Measurements from ENCODE around the gene CRY2. TPM values are rescaled to one million over a fixed set of nuclear protein-coding genes. Genes with fewer than 3 reads are reported as not detected.

The CRY2 gene
- polyA plus RNA-seq, 2 of the 4 experiments (the other 2 are of a cell fraction), result 3.2 to 4.1 TPM

DNA sequence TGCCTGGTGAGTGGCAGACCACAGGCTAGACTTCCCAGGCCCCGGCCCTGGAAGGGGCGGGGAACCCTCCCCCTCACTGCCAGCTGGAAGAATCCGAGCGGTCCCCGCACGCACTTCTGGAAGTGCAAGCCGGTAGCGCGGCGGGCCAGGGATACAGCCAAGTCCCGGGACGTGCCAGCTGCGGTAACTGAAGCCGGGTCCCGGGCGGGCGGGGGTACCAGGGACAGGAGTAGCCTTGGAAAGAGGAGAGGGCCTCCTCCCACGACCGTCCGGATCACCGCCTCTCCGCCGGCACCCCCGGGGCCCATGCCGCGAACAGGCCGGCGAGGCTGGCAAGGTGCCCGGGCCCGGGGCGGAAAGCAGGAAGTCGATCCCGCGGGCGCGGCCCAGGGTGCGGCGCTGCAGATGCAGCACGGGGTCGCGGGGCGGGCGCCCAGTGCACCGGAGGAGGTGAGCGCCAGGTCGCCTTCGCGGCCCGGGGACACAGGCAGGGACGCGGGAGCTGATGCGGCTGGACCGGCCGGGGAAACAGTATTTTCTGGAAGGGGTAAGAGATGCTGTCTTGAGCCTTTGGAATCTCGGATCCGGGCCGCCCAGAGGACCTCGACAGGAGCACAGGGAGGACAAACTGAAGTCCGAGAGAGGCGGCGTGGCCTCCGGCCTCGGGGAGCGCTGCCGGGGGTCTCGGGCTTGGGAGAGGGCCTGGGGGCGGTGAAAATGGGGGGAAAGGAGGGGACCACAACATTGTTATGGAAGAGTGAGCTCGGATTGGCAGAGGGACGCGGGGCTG lies 43.1 kb upstream of the CRY2 start:
- H3K9me3 ChIP-seq, result no peaks in the 10 kb centered on the region
- peak; percentile 80; the same call in 1 of the 2 replicates for TF ChIP-seq RNF2 (IDR thresholded peaks at IDR 0.05; ENCODE audit: borderline replicate concordance, low read depth)
- no peak for TF ChIP-seq FOSB (CRISPR knock-in tag; IDR thresholded peaks at IDR 0.05)
- TF ChIP-seq, protein P1, sequence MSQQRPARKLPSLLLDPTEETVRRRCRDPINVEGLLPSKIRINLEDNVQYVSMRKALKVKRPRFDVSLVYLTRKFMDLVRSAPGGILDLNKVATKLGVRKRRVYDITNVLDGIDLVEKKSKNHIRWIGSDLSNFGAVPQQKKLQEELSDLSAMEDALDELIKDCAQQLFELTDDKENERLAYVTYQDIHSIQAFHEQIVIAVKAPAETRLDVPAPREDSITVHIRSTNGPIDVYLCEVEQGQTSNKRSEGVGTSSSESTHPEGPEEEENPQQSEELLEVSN (IDR thresholded peaks at IDR 0.05; ENCODE audit: borderline replicate concordance, low read depth), result peak; percentile 65; the same call in 1 of the 2 replicates
- TF ChIP-seq, protein P2, sequence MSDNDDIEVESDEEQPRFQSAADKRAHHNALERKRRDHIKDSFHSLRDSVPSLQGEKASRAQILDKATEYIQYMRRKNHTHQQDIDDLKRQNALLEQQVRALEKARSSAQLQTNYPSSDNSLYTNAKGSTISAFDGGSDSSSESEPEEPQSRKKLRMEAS (IDR thresholded peaks at IDR 0.05), result peak; percentile 79
- TF ChIP-seq POLR2A (IDR thresholded peaks at IDR 0.05; ENCODE audit: low read length), result peak; percentile 69
- 0 out of 2 replicates have a peak, but pooled peaks have one; percentile 40 for TF ChIP-seq PHF8 (IDR thresholded peaks at IDR 0.05; ENCODE audit: borderline replicate concordance, low read depth)
- TF ChIP-seq NFE2L2 (conservative IDR thresholded peaks at IDR 0.05; ENCODE audit: low read length), result no peak
- 0 out of 2 replicates have a peak, but pooled peaks have one; percentile 11 for TF ChIP-seq HOXB5 (CRISPR knock-in tag; IDR thresholded peaks at IDR 0.05)
- peak in 1 of 2 experiments; percentile 55; a peak in 1 of 5 replicates for TF ChIP-seq JUN (IDR thresholded peaks at IDR 0.05)
- peak overlapping the region; percentile 68 for H3K4me3 ChIP-seq
- H3K4me2 ChIP-seq, result peak overlapping the region; percentile 93
- DNase-seq (ENCODE audit: low read depth in 1 of 2, low spot score in 1 of 2), result peak; percentile 47 to 72
- FAIRE-seq, result no peak
- ChIA-PET CTCF (interaction anchor here (0.7 to 3.1 kb wide), 3 partner anchors 9 to 32 kb away, joined by 3 to 13 read pairs (median 5); no protein-coding TSS in a partner anchor), POLR2A (interaction anchor here (0.6 kb wide), 1 partner anchor 31 kb away, joined by 3 read pairs; no protein-coding TSS in a partner anchor)
- peak overlapping the region; percentile 89 to 92 for H3K27ac ChIP-seq
- peaks cover 23% of the 10 kb centered on the region for H3K4me1 ChIP-seq
- ATAC-seq, result peak; percentile 65 to 74
- WGBS (ENCODE audit: missing lambda C conversion rate), result 2% methylated on average over 14 of the region's 70 CpGs

DNA sequence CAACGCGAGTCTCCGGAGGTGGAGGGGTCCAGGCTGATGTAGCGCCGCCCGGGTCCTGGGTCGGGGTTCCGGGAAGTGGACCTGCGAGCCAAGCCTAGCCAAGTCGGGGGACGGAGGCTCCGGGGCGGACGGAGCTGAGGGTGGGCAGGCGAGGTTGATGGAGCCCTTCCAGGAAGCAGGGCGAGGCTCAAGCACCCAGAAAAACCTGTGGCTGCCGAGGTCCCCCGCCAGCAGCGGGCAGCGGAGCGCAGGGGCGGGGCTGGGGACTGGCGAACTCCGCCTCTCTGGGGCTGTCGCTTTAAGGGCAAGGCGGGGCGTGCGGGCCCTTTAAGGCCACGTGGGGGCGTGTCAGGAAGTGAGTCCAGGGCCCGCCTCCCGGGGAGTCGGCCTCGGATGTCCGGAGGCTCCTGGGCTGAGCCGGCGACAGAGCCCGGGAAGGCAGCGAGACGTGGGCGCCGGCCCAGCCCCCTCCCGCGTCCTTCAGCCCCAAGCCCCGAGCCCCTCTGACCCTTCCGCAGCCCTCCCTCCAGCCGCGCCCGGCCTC lies 42.4 kb upstream of the CRY2 start, which contains the start of gene SLC35C1:
Gene SLC35C1, plus strand, starts transcription at position 389 of the 544 bp plus-strand sequence. CDS start 653 bp downstream, outside the sequence.
- WGBS (ENCODE audit: missing lambda C conversion rate), result 2% methylated on average over 22 of the region's 49 CpGs
- ATAC-seq (peak; percentile 90 to 95), DNase-seq (ENCODE audit: low read depth in 1 of 2, low spot score in 1 of 2) (peak; percentile 87 to 94), FAIRE-seq (no peak)
- peak within 1 kb of the TSS; percentile 89 to 92 for H3K27ac ChIP-seq
- CTCF ChIA-PET, result interaction anchor here (0.9 to 3.1 kb wide), 3 partner anchors 12 to 40 kb away, joined by 3 to 13 read pairs (median 5); no protein-coding TSS in a partner anchor
- peak within 1 kb of the TSS; percentile 68 for H3K4me3 ChIP-seq
- no peaks in the 10 kb centered on the region for H3K9me3 ChIP-seq
- H3K4me2 ChIP-seq, result peak within 1 kb of the TSS; percentile 93
- H3K4me1 ChIP-seq, result peaks cover 23% of the 10 kb centered on the region
- POLR2A ChIA-PET, result no interaction called here
- TF ChIP-seq, protein P1 (IDR thresholded peaks at IDR 0.05; ENCODE audit: borderline replicate concordance, low read depth), result no peak
- TF ChIP-seq JUN (IDR thresholded peaks at IDR 0.05), result peak; percentile 9 to 58; a peak in 3 of 5 replicates
- peak; percentile 38; the same call in 1 of the 2 replicates for TF ChIP-seq PHF8 (IDR thresholded peaks at IDR 0.05; ENCODE audit: borderline replicate concordance, low read depth)
- TF ChIP-seq, protein P2 (IDR thresholded peaks at IDR 0.05), result peak; percentile 55; the same call in 1 of the 2 replicates
- no peak for TF ChIP-seq SREBF2 (IDR thresholded peaks at IDR 0.05)
- 0 out of 2 replicates have a peak, but pooled peaks have one; percentile 27 for TF ChIP-seq MAZ (IDR thresholded peaks at IDR 0.05; ENCODE audit: borderline replicate concordance, low read depth, low read length)
- TF ChIP-seq, protein P3, sequence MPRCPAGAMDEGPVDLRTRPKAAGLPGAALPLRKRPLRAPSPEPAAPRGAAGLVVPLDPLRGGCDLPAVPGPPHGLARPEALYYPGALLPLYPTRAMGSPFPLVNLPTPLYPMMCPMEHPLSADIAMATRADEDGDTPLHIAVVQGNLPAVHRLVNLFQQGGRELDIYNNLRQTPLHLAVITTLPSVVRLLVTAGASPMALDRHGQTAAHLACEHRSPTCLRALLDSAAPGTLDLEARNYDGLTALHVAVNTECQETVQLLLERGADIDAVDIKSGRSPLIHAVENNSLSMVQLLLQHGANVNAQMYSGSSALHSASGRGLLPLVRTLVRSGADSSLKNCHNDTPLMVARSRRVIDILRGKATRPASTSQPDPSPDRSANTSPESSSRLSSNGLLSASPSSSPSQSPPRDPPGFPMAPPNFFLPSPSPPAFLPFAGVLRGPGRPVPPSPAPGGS (IDR thresholded peaks at IDR 0.05), result peak; percentile 61; the same call in 1 of the 3 replicates
- TF ChIP-seq TFCP2L1 (CRISPR knock-in tag; IDR thresholded peaks at IDR 0.05), result 0 out of 2 replicates have a peak, but pooled peaks have one; percentile 24
- TF ChIP-seq, protein P4, sequence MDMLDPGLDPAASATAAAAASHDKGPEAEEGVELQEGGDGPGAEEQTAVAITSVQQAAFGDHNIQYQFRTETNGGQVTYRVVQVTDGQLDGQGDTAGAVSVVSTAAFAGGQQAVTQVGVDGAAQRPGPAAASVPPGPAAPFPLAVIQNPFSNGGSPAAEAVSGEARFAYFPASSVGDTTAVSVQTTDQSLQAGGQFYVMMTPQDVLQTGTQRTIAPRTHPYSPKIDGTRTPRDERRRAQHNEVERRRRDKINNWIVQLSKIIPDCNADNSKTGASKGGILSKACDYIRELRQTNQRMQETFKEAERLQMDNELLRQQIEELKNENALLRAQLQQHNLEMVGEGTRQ (IDR thresholded peaks at IDR 0.05), result peak; percentile 83
- TF ChIP-seq MYC (IDR thresholded peaks at IDR 0.05; ENCODE audit: borderline replicate concordance, low read length), result 0 out of 2 replicates have a peak, but pooled peaks have one; percentile 46
- peak; percentile 68 for TF ChIP-seq POLR2A (IDR thresholded peaks at IDR 0.05; ENCODE audit: low read length)
- TF ChIP-seq CBX8 (IDR thresholded peaks at IDR 0.05), result no peak
- peak; percentile 21; the same call in 1 of the 2 replicates for TF ChIP-seq RNF2 (IDR thresholded peaks at IDR 0.05; ENCODE audit: borderline replicate concordance, low read depth)

Measured in A549 (cell line).